Measurements from ENCODE around the gene VPS39.

DNA sequence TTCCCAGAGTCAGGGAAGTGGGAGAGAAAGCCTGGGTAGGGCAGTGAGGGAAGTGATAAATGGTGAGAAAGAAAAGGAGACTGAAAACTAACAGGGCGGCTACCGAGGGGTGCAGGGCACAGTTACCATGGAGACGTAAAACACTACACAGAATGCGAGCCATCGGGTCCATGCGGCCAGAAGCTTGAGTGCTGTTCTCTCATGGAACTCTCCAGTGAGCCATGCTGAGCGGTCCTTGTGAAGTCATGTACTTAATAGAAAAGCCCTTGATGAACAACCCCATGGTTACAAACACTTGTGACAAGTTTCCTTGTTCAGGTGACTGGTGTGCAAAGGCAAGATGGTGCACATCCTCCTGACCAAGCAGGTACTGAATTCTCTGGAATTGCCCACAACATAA is 48.0 kb downstream of the VPS39 start:
- TF ChIP-seq, protein P1, sequence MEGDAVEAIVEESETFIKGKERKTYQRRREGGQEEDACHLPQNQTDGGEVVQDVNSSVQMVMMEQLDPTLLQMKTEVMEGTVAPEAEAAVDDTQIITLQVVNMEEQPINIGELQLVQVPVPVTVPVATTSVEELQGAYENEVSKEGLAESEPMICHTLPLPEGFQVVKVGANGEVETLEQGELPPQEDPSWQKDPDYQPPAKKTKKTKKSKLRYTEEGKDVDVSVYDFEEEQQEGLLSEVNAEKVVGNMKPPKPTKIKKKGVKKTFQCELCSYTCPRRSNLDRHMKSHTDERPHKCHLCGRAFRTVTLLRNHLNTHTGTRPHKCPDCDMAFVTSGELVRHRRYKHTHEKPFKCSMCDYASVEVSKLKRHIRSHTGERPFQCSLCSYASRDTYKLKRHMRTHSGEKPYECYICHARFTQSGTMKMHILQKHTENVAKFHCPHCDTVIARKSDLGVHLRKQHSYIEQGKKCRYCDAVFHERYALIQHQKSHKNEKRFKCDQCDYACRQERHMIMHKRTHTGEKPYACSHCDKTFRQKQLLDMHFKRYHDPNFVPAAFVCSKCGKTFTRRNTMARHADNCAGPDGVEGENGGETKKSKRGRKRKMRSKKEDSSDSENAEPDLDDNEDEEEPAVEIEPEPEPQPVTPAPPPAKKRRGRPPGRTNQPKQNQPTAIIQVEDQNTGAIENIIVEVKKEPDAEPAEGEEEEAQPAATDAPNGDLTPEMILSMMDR (IDR thresholded peaks at IDR 0.05; ENCODE audit: poor library complexity), result no peak
- no peak for TF ChIP-seq EZH2phosphoT487 (IDR thresholded peaks at IDR 0.05; ENCODE audit: low read depth, severe bottlenecking, unreplicated experiment)

Measured in hepatocyte (in vitro differentiated cells).